Spleen (tissue), 11 donors: ENCODE results near the gene VWA3B. TPM values are rescaled to one million over a fixed set of nuclear protein-coding genes. Genes with fewer than 3 reads are reported as not detected.

Source experiments
- DNase-seq: peaks from one replicate; pipeline ENCODE4 v3.0.0-alpha.2; 2020
- H3K27ac ChIP-seq, 8 donors: fragments of 200-600 bp; sonication (generic) in 7 of 8; 1 replicate in 4 of 8; 2 replicates in 4 of 8; pipeline versions ENCODE4 v1.5.0 to v1.8.0; 2016 to 2021; ENCODE audit warnings: inconsistent platforms in 4 of 8, mild to moderate bottlenecking in 4 of 8, moderate library complexity in 1 of 8
- H3K27me3 ChIP-seq, 7 donors: fragments of 200-600 bp; sonication (generic) in 6 of 7; replicated peaks in 1 of 7; 1 replicate in 4 of 7; 2 replicates in 3 of 7; pipeline versions ENCODE4 v1.5.0 to v1.8.0; 2016 to 2021; ENCODE audit warnings: inconsistent platforms in 3 of 7, mild to moderate bottlenecking in 1 of 7
- H3K36me3 ChIP-seq, 6 donors: fragments of 200-600 bp; sonication (generic) in 5 of 6; 1 replicate in 4 of 6; 2 replicates in 2 of 6; pipeline versions ENCODE4 v1.5.0 to v1.8.0; 2016 to 2021; ENCODE audit warnings: inconsistent platforms in 2 of 6
- H3K4me1 ChIP-seq, 6 donors: fragments of 200-600 bp; sonication (generic) in 5 of 6; 1 replicate in 3 of 6; 2 replicates in 3 of 6; pipeline versions ENCODE4 v1.5.0 to v1.8.0; 2016 to 2021; ENCODE audit warnings: inconsistent platforms in 3 of 6
- H3K4me3 ChIP-seq, 8 donors: fragments of 200-600 bp; sonication (generic) in 7 of 8; 1 replicate in 4 of 8; 2 replicates in 4 of 8; pipeline versions ENCODE4 v1.5.0 to v1.8.0; 2016 to 2021; ENCODE audit warnings: inconsistent platforms in 4 of 8, mild to moderate bottlenecking in 4 of 8, moderate library complexity in 2 of 8
- H3K9me3 ChIP-seq, 8 donors: fragments of 200-600 bp; sonication (generic) in 7 of 8; 1 replicate in 4 of 8; 2 replicates in 4 of 8; pipeline versions ENCODE4 v1.5.0 to v1.8.0; 2016 to 2021; ENCODE audit warnings: inconsistent platforms in 4 of 8
- POLR2A ChIP-seq, 3 donors: fragments of 450-650 bp; IDR thresholded peaks; one replicate each; pipeline ENCODE4 v1.5.1; 2017; ENCODE audit warnings: antibody characterized with exemption in 3 of 3, mild to moderate bottlenecking in 1 of 3
- POLR2AphosphoS5 ChIP-seq, 3 donors: sonication (generic); formaldehyde crosslinking; IDR thresholded peaks; one replicate each; pipeline ENCODE4 v1.5.1; 2017; ENCODE audit warnings: antibody characterized with exemption in 3 of 3
- WGBS, 5 donors: extraction: QIAGEN DNeasy Blood & Tissue Kit in 3 of 5; methylation state at CpG; one replicate each; pipeline versions ENCODE4 v1.1.5 to v1.1.7; 2013 to 2018; 5-methylcytosine and 5-hydroxymethylcytosine counted together
- intact Hi-C: fragments of 100-400 bp; cut with DNase I; formaldehyde crosslinking; loops from one replicate; pipeline ENCODE4 v1.15.0; 2023; ENCODE audit warnings: low total_unique reads
- polyA plus RNA-seq, 3 donors: library from polyadenylated mRNA; stranded (reverse); fragments of 200-250 nt; gene quantifications; one replicate each; pipeline ENCODE4 v1.2.1, GENCODE V29; 2013
- total RNA-seq, 7 donors: library from RNA; depleted of rRNA in 3 of 7; stranded (reverse); fragments of >200 nt in 3 of 7; fragmentation: NEBNext Ultra II Directional in 4 of 7; extraction: Animal tissue kit (Norgen Biotek cat#: 25700) in 4 of 7; gene quantifications; one replicate each; pipeline versions ENCODE4 v1.1.0 to v1.2.1, GENCODE V29; 2016 to 2021
- TF ChIP-seq, protein P1 (sequence below), 11 experiments: fragments of 200-600 bp in 7 of 11; fragments of 450-650 bp in 4 of 11; sonication (generic) in 4 of 11; IDR thresholded peaks in 8 of 11; conservative IDR thresholded peaks in 3 of 11; 1 replicate in 7 of 11; 2 replicates in 4 of 11; pipeline versions ENCODE4 v1.4.0 to v1.8.0; 2016 to 2021; ENCODE audit warnings: antibody characterized with exemption in 11 of 11, inconsistent platforms in 4 of 11, mild to moderate bottlenecking in 1 of 11
- donor health status: healthy with polysubstance abuse.
- donor health status: DM: no; HTN: no; CAD: no; lungs with moderate emphysema.
- donor health status: DM: no; HTN: no; CAD: no.
- donor health status: Bipolar disorder and iron deficiency.
- donor health status: healthy.
- donor health status: DM: no; HTN: no; CAD: no.
- donor health status: DM: yes; HTN: yes; CAD: no.

VWA3B gene
- total and polyA plus RNA-seq, 10 donors: 0.02 to 0.13 TPM; not detected in 8

GRCh38 chr2:98084151-98084868 lies 2.7 kb upstream of the VWA3B start:
- WGBS, 5 donors: 62 to 72% (median 66%) methylated on average over 5 of the region's 5 CpGs
- intact Hi-C loops: no loop called here
- H3K9me3 ChIP-seq: no peaks in the 10 kb centered on the region
- H3K27ac ChIP-seq: no peak overlapping the region
- peaks cover 0 to 38% (median 5%) of the 10 kb centered on the region in 7 donors for H3K27me3 ChIP-seq
- TF ChIP-seq POLR2AphosphoS5 (IDR thresholded peaks at IDR 0.05) (no peak), POLR2A (IDR thresholded peaks at IDR 0.05) (no peak)
- TF ChIP-seq, protein P1, sequence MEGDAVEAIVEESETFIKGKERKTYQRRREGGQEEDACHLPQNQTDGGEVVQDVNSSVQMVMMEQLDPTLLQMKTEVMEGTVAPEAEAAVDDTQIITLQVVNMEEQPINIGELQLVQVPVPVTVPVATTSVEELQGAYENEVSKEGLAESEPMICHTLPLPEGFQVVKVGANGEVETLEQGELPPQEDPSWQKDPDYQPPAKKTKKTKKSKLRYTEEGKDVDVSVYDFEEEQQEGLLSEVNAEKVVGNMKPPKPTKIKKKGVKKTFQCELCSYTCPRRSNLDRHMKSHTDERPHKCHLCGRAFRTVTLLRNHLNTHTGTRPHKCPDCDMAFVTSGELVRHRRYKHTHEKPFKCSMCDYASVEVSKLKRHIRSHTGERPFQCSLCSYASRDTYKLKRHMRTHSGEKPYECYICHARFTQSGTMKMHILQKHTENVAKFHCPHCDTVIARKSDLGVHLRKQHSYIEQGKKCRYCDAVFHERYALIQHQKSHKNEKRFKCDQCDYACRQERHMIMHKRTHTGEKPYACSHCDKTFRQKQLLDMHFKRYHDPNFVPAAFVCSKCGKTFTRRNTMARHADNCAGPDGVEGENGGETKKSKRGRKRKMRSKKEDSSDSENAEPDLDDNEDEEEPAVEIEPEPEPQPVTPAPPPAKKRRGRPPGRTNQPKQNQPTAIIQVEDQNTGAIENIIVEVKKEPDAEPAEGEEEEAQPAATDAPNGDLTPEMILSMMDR (IDR thresholded peaks at IDR 0.05 in 8 of 11, conservative IDR thresholded peaks at IDR 0.05 in 3 of 11): no peak
- H3K36me3 ChIP-seq: no peaks in the 10 kb centered on the region
- DNase-seq: no peak
- H3K4me3 ChIP-seq: no peak overlapping the region
- H3K4me1 ChIP-seq: peaks cover 14 to 50% (median 35%) of the 10 kb centered on the region in 6 donors

DNA sequence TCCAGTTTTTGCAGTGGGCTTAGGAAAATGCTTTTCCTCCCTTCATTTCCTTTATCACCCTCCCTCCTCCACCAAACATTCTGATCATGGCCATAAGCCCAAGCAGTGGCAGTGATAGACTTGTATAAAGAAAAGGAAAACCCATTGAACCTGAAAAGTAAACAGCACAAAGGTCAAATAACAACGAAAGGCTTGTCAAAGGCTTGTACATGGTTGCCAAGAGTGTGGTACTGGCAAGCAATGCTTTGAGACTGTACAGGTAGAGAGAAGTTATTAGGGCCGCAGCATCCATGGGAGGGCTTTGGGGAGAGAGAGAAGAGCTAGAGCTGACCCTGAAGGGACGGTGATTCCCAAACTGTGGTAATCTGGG lies 2.1 kb upstream of the VWA3B start:
- Histone ChIP-seq H3K4me3 (no peak overlapping the region), H3K27ac (no peak overlapping the region), H3K27me3 (peaks cover 0 to 38% (median 5%) of the 10 kb centered on the region in 7 donors), H3K9me3 (no peaks in the 10 kb centered on the region), H3K4me1 (peaks cover 14 to 56% (median 35%) of the 10 kb centered on the region in 6 donors), H3K36me3 (no peaks in the 10 kb centered on the region)
- DNase-seq: no peak
- no peak for TF ChIP-seq POLR2AphosphoS5 (IDR thresholded peaks at IDR 0.05)
- TF ChIP-seq POLR2A (IDR thresholded peaks at IDR 0.05): no peak
- TF ChIP-seq, protein P1 (IDR thresholded peaks at IDR 0.05 in 8 of 11, conservative IDR thresholded peaks at IDR 0.05 in 3 of 11): no peak
- intact Hi-C loops: no loop called here
- WGBS, 5 donors: 81 to 93% (median 89%) methylated on average over 3 of the region's 3 CpGs

DNA sequence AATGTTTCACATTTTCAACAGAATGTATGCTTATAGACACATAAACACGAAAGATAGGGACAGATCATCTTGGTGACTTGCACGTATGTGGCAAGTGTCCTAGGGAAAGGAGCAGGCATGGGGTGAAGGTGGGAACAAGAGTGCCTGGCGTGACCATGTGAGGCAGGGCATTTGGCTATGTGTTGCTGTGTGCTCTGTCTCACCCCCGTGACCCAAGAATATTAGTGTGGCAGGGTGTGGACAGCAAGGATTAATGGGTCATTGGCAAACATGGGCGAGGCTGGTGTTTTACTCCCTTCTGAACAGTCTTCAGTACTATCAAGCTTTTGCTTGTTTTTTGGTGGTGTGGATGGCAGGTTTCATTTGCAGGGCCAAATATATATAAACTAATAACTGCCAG lies 1.3 kb upstream of the VWA3B start:
- intact Hi-C loops: no loop called here
- no peak for TF ChIP-seq POLR2AphosphoS5 (IDR thresholded peaks at IDR 0.05)
- TF ChIP-seq, protein P1 (IDR thresholded peaks at IDR 0.05 in 8 of 11, conservative IDR thresholded peaks at IDR 0.05 in 3 of 11): no peak
- no peak for TF ChIP-seq POLR2A (IDR thresholded peaks at IDR 0.05)
- no peak overlapping the region for H3K27ac ChIP-seq
- WGBS, 5 donors: 88 to 93% (median 93%) methylated on average over 5 of the region's 5 CpGs
- no peaks in the 10 kb centered on the region for H3K9me3 ChIP-seq
- H3K36me3 ChIP-seq: no peaks in the 10 kb centered on the region
- H3K4me1 ChIP-seq: peaks cover 14 to 64% (median 39%) of the 10 kb centered on the region in 6 donors
- H3K4me3 ChIP-seq: no peak overlapping the region
- H3K27me3 ChIP-seq: peaks cover 0 to 38% (median 5%) of the 10 kb centered on the region in 7 donors
- no peak for DNase-seq

DNA sequence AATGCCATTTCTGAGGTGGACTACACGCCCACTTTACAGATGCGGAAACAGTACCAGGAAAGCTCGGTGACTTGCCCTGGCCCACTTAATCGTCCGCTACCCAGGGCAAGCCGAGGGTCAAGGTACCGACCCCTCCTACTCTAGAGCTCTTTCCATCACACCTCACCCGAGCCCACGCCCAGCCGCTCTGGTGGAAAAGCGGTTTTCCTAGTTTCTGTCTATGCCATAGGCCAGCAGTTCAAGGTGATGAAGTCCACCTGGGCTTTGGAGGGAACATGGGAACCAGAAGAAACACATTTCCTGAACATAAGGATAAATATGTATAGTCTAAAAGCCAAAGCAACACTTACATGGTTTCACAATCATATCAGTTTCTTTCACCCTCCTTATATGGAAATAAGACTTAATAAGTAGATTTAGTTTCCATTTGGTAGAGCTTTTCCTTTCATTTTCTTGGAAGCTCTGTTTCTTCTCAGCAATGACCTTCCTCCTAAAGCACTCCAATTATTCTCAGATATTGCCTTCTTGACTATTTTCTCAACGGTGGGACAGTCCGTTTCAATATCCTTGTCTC lies 567 bp downstream of the VWA3B start:
- no peak for DNase-seq
- peak overlapping the region in 4 of 8 donors; percentile 2 to 68 (median 45) for H3K27ac ChIP-seq
- intact Hi-C loops: no loop called here
- H3K36me3 ChIP-seq: no peaks in the 10 kb centered on the region
- WGBS, 5 donors: 51 to 77% (median 59%) methylated on average over 13 of the region's 13 CpGs
- peak overlapping the region; percentile 30 to 76 (median 54) for H3K4me3 ChIP-seq
- TF ChIP-seq POLR2A (IDR thresholded peaks at IDR 0.05) (no peak), POLR2AphosphoS5 (IDR thresholded peaks at IDR 0.05) (no peak)
- TF ChIP-seq, protein P1 (IDR thresholded peaks at IDR 0.05 in 8 of 11, conservative IDR thresholded peaks at IDR 0.05 in 3 of 11): no peak
- peaks cover 14 to 61% (median 30%) of the 10 kb centered on the region in 6 donors for H3K4me1 ChIP-seq
- H3K9me3 ChIP-seq: no peaks in the 10 kb centered on the region
- H3K27me3 ChIP-seq: peaks cover 0 to 38% (median 5%) of the 10 kb centered on the region in 7 donors
